Mammary epithelial cell (primary cell): ENCODE results near the gene DNAJC27.

Source experiments
- CTCF ChIP-seq, 2 donors: IDR thresholded peaks in 1 of 2; conservative IDR thresholded peaks in 1 of 2; 2 replicates each; pipeline ENCODE4 v1.5.1; 2011 to 2012; ENCODE audit warnings: inconsistent platforms in 2 of 2, low read length in 2 of 2, mild to moderate bottlenecking in 2 of 2, control low read depth in 1 of 2, low read depth in 1 of 2; ENCODE audit not compliant: insufficient read depth in 1 of 2; ENCODE audit errors: extremely low read depth in 1 of 2
- EZH2 ChIP-seq: IDR thresholded peaks from 2 replicates; pipeline ENCODE4 v1.6.1; 2012; ENCODE audit warnings: low read length, inconsistent platforms, borderline replicate concordance

- TF ChIP-seq CTCF (conservative IDR thresholded peaks at IDR 0.05 in 1 of 2, IDR thresholded peaks at IDR 0.05 in 1 of 2; ENCODE audit: extremely low read depth in 1 of 2, insufficient read depth in 1 of 2, low read depth in 1 of 2, low read length in 2 of 2) = no peak
- TF ChIP-seq EZH2 = no peak
Measured at GRCh38 chr2:24972315-24972961, 683 bp upstream of the DNAJC27 start.
